Cerebellar cortex (tissue), 1 donor: ENCODE measurements around the gene C16orf86.

ENCODE experiments used
- DNase-seq: peaks from one replicate; pipeline ENCODE4 v3.0.0-alpha.2; 2015; ENCODE audit warnings: low spot score

C16orf86 gene

DNA sequence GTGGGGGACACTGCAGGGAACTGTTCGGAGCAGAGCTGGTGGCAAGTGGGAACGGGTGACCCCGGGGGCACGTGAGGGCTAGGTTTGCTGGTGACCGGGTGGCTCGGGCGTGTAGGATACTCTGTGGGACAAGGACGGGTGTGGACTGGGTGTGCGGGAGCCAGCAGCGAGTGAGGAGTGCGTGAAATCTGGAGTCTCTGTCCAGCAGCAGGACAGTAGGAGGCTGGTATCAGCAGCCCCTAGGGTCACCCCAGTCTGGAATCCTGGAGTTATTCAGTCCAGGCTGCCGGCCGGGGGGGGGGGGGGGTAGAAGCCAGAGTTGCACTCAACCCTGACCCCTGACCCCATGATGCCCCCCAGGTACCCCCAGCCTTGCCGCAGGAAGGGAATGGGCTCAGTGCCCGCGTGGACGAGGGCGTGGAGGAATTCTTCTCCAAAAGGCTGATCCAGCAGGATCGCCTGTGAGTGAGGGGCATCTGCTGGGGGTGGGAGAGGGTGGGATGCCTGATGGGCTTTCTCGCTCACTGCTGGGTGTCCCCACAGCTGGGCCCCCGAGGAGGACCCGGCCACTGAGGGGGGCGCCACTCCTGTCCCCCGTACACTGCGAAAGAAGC, 12.7 kb upstream of the C16orf86 start:
- no peak for DNase-seq

DNA sequence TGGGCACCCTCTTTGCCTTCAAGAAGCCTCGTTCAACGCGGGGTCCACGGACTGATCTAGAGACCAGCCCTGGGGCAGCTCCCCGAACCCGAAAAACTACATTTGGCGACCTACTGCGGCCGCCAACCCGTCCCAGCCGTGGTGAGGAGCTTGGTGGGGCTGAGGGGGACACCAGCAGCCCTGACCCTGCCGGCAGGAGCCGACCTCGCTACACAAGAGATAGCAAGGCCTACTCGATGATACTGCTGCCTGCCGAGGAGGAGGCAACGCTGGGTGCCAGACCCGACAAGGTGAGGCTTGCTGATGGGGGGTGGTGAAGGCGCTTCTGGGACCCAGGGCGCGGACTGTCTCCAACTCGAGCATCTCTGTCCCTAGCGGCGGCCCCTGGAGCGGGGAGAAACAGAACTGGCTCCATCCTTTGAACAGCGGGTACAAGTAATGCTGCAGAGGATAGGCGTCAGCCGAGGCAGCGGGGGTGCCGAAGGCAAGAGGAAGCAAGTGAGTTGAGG, 12.2 kb upstream of the C16orf86 start:
- no peak for DNase-seq

DNA sequence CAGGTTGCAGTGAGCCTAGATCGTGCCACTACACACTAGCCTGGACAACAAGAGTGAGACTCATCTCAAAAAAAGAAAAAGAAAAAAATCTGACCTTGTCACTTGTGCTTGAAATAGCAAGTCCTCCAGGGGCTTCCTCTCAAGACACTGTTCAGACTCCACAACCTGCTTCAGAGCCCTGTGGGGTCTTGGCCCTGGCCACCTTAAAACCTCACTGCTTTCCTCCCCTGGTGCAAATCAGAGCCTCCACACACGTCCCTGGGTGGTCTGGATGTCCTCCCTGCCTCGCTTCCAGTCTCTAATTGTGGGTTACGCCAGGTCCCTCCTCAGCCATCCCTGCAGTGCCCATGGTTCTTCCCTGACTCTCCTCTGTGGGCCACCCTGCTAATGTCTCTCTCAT, 11.3 kb upstream of the C16orf86 start:
- DNase-seq = no peak

DNA sequence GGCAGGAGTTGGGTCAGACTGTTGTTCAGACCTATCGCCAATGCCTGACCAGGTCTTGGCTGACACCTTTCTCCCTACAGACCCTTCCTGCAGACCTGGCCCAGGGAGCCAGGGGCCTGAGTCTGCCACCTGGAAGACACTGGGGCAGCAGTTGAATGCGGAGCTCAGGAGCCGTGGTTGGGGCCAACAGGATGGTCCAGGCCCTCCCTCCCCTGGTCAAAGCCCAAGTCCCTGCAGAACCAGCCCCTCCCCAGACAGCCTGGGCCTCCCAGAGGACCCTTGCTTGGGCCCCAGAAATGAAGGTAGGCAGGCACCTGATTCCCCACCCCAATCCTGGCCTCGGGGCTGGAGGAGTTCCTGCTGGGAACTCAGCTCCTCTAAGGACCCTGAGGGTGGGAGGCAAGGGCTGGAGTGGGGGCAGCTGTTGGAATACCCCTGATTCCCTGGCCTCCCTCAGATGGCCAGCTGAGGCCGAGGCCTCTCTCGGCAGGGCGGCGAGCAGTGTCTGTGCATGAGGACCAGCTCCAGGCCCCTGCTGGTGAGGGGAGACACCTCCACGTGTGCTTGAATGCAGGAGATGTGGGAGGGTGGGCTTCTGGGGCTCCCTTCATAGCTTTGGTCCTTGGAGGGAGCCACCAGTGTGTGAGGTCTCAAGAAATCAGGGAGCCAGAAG, 10.1 kb upstream of the C16orf86 start:
- DNase-seq = no peak

DNA sequence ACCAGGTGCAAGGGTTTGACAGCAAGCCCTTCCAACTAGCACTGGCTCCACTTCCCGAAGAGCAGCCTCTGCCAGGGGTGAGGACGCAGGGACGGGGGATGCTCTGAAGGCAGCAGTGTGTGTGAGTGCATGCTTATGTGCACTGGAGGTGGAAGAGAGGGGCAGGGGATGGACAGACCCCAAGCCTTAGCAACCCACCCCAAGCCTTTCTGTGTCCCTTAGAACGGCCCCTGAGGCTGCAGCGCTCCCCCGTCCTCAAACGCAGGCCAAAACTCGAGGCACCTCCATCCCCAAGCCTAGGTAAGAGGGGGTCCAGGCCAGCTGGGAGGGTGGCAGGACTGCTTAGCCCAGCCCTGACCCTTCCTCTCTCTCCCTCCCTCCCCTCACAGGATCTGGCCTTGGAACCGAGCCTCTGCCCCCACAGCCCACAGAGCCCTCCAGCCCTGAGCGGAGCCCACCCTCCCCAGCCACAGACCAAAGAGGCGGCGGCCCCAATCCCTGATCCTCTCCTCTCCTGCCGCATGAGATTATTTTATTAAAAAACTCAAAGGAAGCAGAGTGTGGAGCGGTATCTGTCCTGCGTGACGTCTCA, 9.5 kb upstream of the C16orf86 start:
- DNase-seq = no peak

DNA sequence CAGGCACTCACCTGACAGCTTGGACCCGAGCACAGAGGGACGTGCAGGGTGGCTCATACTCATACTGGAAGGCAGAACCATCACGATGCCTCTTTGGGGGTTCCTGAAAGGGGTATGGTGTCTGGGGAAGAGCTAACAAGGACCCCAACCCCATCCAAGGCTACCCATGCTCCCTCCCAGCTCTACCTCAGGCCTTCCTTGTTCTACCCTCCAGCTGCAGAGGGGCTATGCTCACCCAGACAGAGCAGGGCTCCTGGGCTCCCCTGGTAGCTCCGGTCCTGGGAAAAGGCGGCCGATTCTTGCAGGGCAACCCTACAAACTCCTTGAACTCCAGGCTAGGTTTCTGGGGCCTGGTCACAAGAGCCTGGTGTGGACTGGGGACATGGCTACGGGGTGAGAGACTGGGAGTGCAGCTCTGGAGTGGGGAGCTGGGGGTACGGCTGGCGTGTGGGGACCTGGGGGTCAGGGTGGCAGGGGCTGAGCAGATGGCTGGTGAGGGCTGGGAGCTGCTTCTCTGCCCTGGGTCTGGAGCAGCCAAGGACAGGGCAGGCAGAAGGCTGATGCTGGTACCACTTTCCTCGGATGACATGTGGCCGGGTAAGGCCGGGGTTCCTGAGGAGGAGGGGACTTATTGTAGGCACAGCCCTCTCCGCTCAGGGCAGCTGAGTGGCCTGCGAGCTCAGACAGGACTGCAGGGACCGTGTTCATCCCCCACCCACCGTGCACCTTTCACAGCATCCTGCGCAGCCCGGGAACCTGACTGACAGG, 8.7 kb upstream of the C16orf86 start:
- no peak for DNase-seq

DNA sequence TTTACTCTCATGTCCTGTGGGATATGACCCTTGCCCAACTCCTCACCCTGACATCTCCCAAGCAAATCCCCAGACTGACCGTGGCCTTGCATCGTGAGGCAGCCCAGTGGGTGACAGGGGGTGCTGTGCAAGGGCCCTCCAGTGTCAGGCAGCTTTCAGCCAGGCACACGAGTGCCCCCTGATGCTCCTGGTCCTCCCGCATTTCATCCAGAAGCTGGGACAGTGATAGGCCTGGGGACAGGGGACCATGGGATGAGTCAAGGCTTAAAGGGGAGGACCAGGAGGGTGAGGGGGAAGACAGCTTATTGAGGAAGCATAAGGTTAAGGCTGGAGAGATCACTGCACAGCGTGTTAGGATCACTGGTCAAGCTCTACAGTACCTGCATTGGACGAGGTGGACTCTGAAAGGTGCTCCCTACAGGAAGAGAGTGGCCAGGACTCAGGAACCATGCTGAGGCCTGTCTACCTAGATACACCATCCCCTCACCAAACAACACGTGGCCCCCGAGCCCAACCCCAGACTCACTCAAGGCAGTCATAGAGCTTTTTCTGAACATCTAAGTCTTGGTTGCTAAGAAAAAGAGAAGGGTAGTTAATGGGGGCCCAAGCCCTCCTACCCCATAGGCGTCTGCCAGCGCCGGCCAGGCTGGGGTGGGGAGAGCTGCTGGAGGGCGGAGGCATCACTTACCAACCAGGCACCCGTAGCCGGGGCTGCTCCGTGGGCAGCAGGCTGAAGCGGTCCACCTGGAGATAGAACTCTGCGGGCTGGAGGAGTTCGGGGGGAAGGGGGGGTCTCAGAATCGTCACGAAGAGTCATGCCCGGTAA, 7.6 kb upstream of the C16orf86 start:
- no peak for DNase-seq

DNA sequence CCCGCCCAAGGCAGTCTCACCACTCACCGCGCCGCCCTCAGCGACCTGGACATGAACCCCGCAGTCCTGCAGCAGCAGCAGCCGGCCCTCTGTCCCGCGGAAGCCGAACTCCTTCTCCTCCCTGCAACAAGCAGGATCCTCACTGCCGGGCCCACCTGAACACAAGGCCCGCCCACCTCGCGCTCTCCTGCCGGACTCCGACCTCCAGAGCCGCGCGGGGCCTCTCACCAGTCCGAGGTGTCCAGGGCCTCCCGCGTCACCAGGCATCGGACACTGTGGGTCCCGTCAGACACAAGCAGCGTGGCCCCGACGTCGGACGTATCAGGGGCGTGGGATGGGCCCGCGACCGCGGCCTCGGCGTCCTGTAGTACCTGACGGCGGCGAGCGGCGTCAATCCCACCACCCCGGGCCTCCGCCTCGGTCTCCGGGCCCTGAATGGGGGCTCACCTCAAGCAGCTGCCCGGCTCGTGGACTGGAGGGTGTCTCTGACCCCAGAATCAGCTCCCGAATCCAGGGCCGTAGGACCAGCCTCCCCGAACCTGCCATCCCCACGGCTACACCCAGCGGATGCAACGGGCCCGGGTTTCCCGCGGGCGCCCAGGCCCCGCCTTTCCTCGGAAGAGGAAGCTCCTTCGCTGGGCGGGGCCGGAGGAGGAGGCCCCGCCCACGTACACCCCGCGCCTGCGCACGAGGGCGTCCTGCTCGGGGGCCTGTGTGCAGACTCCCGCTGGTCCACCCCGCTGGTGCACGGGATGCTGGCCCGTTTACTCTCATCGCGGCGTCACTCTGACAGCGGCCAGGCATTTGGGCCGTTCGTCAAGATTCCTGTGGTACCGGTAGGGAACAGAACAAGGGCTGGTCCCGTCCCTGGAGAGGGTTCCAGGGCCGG, 6.7 kb upstream of the C16orf86 start, which contains the start of gene ACD:
Gene ACD, minus strand, starts transcription at position 586 of the 889 bp plus-strand sequence. Its CDS starts 40 bp downstream, at position 546.
- DNase-seq = peak; percentile 93

DNA sequence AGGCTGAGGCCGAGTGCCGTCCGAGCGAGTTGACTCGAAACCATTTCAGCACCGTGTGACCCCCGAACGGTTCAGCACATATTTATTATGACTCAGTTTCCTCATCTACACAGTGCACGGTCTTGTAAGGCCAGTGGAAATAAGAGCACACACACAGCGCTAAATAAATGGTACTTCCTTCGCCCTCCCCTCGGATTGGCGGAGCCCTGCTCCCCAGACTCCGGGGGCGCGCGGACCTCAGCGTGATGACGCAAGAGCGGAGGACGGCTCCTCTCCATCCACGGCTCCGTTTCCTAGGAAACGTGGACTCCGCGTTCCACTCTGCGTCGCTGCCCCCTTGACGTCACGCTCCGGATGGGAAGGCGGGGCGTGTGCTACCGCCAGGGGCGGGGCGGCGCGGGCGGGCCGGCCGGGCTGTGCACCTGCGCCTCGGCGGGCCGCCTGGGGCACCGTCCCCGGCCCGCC, 6.0 kb upstream of the C16orf86 start, which contains the start of gene PARD6A:
Gene PARD6A, plus strand, starts transcription at position 397 of the 465 bp plus-strand sequence. CDS start 79 bp downstream, outside the sequence.
- DNase-seq = peak; percentile 99

DNA sequence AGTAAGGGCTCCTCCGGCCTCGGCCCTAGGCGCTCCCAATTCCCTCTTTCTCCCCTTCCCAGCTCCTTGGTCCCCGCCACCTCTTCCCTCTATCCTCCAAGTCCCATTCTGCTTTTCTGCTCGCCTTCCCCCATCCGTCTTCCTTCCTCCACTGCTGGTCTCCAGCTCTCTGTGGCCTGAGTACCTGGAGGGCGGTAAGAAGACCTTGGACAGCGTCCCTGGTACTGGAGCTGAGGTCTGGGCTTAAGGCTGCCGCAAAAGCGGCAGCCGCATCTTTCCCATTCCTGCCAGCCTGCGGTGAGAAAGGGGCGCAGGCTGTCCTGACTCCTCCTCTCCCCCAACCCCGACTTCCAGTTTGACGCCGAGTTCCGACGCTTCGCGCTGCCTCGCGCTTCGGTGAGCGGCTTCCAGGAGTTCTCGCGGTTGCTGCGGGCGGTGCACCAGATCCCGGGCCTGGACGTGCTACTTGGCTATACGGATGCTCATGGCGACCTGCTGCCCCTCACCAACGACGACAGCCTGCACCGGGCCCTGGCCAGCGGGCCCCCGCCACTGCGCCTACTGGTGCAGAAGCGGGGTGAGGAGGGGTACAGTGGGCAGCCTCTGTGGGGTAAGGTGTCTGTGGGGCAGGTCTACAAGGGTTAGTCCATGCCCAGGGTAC, 5.4 kb upstream of the C16orf86 start:
- peak; percentile 80 for DNase-seq

DNA sequence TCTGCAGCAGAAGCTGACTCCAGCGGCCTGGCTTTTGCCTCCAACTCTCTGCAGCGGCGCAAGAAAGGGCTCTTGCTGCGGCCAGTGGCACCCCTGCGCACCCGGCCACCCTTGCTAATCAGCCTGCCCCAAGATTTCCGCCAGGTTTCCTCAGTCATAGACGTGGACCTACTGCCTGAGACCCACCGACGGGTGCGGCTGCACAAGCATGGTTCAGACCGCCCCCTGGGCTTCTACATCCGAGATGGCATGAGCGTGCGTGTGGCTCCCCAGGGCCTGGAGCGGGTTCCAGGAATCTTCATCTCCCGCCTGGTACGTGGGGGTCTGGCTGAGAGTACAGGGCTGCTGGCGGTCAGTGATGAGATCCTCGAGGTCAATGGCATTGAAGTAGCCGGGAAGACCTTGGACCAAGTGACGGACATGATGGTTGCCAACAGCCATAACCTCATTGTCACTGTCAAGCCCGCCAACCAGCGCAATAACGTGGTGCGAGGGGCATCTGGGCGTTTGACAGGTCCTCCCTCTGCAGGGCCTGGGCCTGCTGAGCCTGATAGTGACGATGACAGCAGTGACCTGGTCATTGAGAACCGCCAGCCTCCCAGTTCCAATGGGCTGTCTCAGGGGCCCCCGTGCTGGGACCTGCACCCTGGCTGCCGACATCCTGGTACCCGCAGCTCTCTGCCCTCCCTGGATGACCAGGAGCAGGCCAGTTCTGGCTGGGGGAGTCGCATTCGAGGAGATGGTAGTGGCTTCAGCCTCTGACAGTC, 4.5 kb upstream of the C16orf86 start:
- no peak for DNase-seq

DNA sequence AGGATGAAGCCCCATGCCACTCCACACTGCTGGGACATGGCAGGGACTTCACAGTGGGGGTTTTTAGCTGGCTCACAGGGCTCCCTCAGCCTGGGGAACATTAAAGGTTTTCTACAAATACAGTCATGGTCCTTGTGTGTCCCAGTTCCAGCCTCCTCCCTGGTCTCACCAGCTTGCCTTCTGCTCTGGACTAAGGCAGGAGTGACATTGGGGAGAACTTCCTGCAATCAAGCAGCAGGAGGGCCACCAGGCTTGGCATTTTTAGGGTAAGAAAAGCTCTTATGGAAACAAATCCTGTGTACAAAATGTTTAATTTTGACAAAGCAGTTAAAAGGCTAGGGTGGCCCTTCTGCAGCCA, 4.0 kb upstream of the C16orf86 start:
- DNase-seq = no peak

DNA sequence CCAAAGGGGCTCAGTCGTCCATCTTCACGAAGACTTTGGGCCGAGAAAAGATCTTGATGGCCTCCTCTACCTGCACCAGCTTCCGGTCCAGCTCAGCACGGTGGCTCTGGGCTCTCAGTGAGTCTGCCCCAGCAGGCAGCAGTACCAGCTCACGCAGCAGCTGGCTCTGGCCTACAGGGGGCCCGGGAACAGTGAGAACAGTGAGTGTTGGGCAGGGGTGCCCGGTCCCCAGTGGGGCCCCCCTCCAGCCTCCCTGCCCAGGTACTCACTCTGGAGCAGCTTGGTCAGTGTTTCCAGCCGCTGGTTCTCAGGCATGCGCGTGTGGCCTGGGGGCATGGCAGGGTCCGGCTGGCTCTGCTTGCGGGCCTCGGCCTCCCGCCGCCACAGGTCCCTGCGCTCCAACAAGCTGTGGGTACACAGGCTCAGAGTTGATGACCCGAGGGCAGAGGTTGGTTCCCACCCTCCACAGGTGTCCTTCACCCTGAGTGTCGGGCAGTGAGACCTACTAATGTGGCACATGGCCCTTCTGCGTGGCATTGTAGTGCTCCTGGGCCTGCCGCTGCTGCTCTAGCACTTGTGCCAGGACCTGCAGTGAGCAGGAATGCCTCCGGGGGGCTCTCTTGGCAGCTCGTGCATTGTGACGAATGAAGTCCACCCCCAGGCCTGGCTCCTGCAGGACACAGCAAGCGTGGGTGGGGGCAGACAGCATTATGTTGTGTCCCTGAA, 3.3 kb upstream of the C16orf86 start:
- peak; percentile 60 for DNase-seq

DNA sequence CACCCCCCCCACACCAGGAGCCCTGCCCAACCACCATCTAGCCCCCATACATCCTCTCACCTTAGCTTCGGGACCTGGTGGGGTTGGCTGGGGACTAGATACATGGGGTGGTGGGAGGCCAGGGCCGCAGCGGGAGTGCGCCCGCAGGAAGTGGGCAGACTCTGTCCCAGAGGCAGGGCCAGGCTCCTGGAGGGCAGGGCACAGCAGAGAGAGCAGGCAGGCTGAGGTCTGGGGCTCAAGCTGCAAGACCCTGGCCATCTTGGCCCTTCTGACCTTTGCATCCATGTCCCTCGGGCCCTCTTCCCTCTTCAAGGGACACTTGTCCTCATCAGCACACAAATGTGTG, 2.8 kb upstream of the C16orf86 start:
- DNase-seq = no peak

DNA sequence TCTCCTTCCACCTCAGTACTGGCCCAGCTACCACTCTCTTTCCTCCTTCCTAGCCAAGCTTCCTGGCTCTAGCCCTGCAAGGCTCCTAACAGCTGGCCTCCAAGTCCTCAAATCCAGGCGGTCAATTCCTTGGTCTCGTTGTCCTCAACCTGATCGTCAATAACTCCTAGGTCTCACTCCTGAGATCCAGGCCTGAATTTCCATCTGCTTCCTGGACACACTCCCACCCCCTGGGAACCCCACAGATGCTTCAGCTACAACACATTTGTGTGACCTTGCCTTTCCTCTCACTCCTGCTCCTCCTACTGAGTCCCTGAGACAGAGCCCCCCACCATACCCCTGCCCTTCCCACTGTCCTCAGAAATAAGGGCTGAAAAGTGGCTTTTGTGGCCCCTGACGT, 2.4 kb upstream of the C16orf86 start:
- DNase-seq = peak; percentile 91

DNA sequence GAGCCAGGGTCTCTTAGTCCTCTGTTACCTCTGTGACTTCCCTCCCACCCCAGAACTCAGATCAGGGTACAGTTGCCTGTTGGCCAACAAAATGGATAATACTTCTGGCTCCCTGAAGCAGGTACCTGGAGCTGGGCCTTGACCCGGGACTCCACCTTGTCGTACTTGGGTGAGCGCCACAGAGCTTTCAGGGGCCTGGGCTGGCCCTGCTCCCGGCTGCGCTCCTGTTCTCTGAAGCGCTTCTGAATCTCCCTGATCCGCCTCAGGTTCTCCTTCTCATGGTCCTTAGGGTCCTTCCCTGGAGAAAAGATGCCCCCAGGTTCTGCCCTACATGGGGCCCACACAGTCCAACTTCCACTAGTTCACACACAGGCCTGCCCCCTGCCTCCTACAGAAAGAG, 1.7 kb upstream of the C16orf86 start:
- DNase-seq = no peak

DNA sequence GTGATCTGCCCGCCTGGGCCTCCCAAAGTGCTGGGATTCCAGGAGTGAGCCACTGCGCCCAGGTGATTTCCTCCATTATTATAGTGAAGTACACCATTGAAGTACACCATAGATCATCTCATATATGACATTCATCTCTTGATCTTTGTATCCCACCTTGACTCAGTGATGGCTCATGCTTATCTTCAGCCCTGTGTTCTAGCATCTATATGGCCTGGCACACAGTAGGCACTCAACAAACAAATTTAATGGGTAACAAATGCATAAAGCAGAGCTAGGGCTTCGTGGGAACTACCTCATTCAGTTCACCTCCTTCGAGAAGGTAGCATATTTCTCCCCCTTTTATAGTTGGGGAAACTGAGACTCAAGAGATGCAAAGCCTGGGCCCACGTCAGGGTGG, 1.0 kb upstream of the C16orf86 start:
- no peak for DNase-seq

DNA sequence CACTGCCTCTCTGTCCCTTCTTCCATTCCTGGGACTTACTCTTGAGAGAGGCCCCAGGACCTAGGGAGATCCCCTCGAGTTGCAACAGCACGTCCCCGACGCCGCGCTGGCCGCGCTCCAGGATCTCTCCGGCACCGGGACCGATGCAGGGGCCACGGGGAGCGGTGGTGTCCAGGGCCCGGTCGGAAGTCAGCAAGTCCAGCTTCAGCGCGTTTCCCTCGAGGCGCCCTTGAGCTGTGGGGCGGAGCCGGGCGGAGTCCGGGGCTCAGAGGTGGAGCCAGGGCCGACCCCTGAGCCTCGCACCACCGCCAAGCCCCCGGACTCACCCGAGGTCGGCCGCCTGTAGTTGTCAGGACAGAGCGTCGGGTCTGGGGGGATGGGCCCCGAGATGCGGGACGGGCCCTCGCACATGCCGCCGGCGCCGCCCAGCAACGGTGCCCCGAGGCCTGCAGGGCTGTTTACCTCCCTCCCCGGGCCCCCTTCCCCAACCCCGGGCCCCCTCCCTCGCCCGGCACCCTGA, 522 bp upstream of the C16orf86 start:
- no peak for DNase-seq
